K562 (cell line): ENCODE data around the gene CELSR1.

Source experiments
- CBX2 ChIP-seq: fragments of 200-600 bp; sonication (generic); IDR thresholded peaks from one replicate; pipeline ENCODE4 v1.6.1; 2012; ENCODE audit warnings: mild to moderate bottlenecking, low read length, inconsistent platforms; ENCODE audit not compliant: insufficient read depth, poor library complexity, severe bottlenecking
- CEBPB ChIP-seq: fragments of 450-650 bp; IDR thresholded peaks from 2 replicates; pipeline ENCODE4 v1.6.1; 2016; ENCODE audit warnings: missing genetic modification characterization, missing compliant biosample characterization
- CHD4 ChIP-seq: fragments of 200-600 bp; sonication (generic); IDR thresholded peaks from 3 replicates; pipeline ENCODE4 v1.6.1; 2012; ENCODE audit warnings: low read depth, mild to moderate bottlenecking, mixed read lengths, low read length, inconsistent platforms; ENCODE audit not compliant: insufficient read depth, insufficient replicate concordance, poor library complexity, severe bottlenecking
- ESRRA ChIP-seq: fragments of 450-650 bp; IDR thresholded peaks from 2 replicates; pipeline ENCODE4 v1.6.1; 2014; ENCODE audit warnings: low read depth, mild to moderate bottlenecking, moderate library complexity, borderline replicate concordance
- GABPB1 ChIP-seq: sonication (generic); formaldehyde crosslinking; IDR thresholded peaks from 2 replicates; pipeline ENCODE4 v1.8.0; 2022; ENCODE audit warnings: mild to moderate bottlenecking, missing genetic modification reagents
- KDM2B ChIP-seq: fragments of 250-450 bp; sonication (Bioruptor Pico); IDR thresholded peaks from 2 replicates; pipeline ENCODE4 v1.8.0; 2021; ENCODE audit warnings: mild to moderate bottlenecking, moderate library complexity
- MXI1 ChIP-seq: IDR thresholded peaks from 2 replicates; pipeline ENCODE4 v1.6.1; 2011; ENCODE audit warnings: low read depth, mild to moderate bottlenecking, improper control_type of control experiment, low read length
- POLR2A ChIP-seq: fragments of 450-650 bp; conservative IDR thresholded peaks from 2 replicates; pipeline ENCODE4 v1.6.1; 2016
- RUNX1 ChIP-seq: sonication (generic); IDR thresholded peaks from 2 replicates; pipeline ENCODE4 v1.6.1; 2016; ENCODE audit warnings: antibody characterized with exemption, low read depth
- STAG1 ChIP-seq: sonication (generic); formaldehyde crosslinking; IDR thresholded peaks from 2 replicates; pipeline ENCODE4 v1.5.0; 2020; ENCODE audit warnings: missing genetic modification reagents, borderline replicate concordance
- TAF1 ChIP-seq: IDR thresholded peaks from 2 replicates; pipeline ENCODE4 v1.6.1; 2011; ENCODE audit warnings: mild to moderate bottlenecking, low read length, moderate library complexity; ENCODE audit not compliant: insufficient read depth, control insufficient read depth, severe bottlenecking; ENCODE audit errors: extremely low read depth
- ZNF354B ChIP-seq: fragments of 250-450 bp; sonication (Bioruptor Pico); IDR thresholded peaks from 2 replicates; pipeline ENCODE4 v1.4.0; 2020
- TF ChIP-seq, protein P1 (sequence below), 3 experiments: IDR thresholded peaks in 2 of 3; conservative IDR thresholded peaks in 1 of 3; 2 replicates each; pipeline ENCODE4 v1.5.1; 2011 to 2012; ENCODE audit warnings: low read length in 3 of 3, mild to moderate bottlenecking in 3 of 3, control low read depth in 2 of 3, improper control_type of control experiment in 1 of 3, inconsistent platforms in 1 of 3, low read depth in 1 of 3, mixed read lengths in 1 of 3, moderate library complexity in 1 of 3; ENCODE audit not compliant: insufficient read depth in 2 of 3
- TF ChIP-seq, protein P2 (sequence below), 2 experiments: fragments of 450-650 bp; formaldehyde crosslinking in 1 of 2; IDR thresholded peaks; 2 replicates each; pipeline versions ENCODE4 v1.4.0 to v1.6.1; 2014 to 2020; ENCODE audit warnings: mild to moderate bottlenecking in 2 of 2, borderline replicate concordance in 1 of 2, low read depth in 1 of 2

DNA sequence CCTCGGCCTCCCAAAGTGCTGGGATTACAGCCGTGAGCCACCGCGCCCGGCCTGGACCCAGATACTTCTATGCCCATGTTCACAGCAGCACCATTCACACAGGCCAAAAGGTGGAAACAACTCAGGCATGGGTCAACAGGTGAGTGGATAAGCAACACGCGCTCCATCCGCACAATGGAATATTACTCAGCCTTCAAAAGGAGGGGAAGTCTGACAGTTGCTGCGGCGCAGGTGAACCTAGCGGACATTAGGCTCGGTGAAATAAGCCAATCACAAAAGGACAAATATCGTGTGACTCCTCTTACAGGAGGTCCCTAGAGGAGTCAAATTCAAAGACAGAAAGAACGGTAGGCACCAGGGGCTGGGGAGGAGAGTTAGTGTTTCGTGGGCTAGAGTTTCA lies 154.9 kb downstream of the CELSR1 start:
- TF ChIP-seq, protein P1, sequence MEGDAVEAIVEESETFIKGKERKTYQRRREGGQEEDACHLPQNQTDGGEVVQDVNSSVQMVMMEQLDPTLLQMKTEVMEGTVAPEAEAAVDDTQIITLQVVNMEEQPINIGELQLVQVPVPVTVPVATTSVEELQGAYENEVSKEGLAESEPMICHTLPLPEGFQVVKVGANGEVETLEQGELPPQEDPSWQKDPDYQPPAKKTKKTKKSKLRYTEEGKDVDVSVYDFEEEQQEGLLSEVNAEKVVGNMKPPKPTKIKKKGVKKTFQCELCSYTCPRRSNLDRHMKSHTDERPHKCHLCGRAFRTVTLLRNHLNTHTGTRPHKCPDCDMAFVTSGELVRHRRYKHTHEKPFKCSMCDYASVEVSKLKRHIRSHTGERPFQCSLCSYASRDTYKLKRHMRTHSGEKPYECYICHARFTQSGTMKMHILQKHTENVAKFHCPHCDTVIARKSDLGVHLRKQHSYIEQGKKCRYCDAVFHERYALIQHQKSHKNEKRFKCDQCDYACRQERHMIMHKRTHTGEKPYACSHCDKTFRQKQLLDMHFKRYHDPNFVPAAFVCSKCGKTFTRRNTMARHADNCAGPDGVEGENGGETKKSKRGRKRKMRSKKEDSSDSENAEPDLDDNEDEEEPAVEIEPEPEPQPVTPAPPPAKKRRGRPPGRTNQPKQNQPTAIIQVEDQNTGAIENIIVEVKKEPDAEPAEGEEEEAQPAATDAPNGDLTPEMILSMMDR (IDR thresholded peaks at IDR 0.05 in 2 of 3, conservative IDR thresholded peaks at IDR 0.05 in 1 of 3; ENCODE audit: insufficient read depth in 2 of 3, low read depth in 1 of 3, low read length in 3 of 3) = no peak
- TF ChIP-seq CHD4 (no peak), CBX2 (no peak), STAG1 (no peak), TAF1 (no peak), ZNF354B (CRISPR knock-in tag) (no peak), POLR2A (no peak), GABPB1 (no peak), CEBPB (tag) (no peak), RUNX1 (no peak), ESRRA (no peak), KDM2B (CRISPR knock-in tag) (no peak), MXI1 (no peak)
- TF ChIP-seq, protein P2, sequence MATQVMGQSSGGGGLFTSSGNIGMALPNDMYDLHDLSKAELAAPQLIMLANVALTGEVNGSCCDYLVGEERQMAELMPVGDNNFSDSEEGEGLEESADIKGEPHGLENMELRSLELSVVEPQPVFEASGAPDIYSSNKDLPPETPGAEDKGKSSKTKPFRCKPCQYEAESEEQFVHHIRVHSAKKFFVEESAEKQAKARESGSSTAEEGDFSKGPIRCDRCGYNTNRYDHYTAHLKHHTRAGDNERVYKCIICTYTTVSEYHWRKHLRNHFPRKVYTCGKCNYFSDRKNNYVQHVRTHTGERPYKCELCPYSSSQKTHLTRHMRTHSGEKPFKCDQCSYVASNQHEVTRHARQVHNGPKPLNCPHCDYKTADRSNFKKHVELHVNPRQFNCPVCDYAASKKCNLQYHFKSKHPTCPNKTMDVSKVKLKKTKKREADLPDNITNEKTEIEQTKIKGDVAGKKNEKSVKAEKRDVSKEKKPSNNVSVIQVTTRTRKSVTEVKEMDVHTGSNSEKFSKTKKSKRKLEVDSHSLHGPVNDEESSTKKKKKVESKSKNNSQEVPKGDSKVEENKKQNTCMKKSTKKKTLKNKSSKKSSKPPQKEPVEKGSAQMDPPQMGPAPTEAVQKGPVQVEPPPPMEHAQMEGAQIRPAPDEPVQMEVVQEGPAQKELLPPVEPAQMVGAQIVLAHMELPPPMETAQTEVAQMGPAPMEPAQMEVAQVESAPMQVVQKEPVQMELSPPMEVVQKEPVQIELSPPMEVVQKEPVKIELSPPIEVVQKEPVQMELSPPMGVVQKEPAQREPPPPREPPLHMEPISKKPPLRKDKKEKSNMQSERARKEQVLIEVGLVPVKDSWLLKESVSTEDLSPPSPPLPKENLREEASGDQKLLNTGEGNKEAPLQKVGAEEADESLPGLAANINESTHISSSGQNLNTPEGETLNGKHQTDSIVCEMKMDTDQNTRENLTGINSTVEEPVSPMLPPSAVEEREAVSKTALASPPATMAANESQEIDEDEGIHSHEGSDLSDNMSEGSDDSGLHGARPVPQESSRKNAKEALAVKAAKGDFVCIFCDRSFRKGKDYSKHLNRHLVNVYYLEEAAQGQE (IDR thresholded peaks at IDR 0.05; ENCODE audit: borderline replicate concordance) = no peak
- TF ChIP-seq, protein P2 (CRISPR knock-in tag; IDR thresholded peaks at IDR 0.05; ENCODE audit: low read depth) = no peak
